ENCODE results near the gene UCP1. TPM values are rescaled to one million over a fixed set of nuclear protein-coding genes. Genes with fewer than 3 reads are reported as not detected.
A peak's percentile ranks its signal among the peaks of the same experiment; 100 is the strongest.

UCP1 gene, protein sequence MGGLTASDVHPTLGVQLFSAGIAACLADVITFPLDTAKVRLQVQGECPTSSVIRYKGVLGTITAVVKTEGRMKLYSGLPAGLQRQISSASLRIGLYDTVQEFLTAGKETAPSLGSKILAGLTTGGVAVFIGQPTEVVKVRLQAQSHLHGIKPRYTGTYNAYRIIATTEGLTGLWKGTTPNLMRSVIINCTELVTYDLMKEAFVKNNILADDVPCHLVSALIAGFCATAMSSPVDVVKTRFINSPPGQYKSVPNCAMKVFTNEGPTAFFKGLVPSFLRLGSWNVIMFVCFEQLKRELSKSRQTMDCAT
- under 1 TPM in 4 of 12 donors, not detected in 8; 0.12 to 0.17 (median 0.16) TPM for polyA plus RNA-seq (ENCODE audit: insufficient read length in 12 of 12)
- long read RNA-seq, donor 1, result 0 reads
- long read RNA-seq, donor 2, result 0 reads
- long read RNA-seq, donor 3, result 0 reads
- long read RNA-seq, donor 4, result 0 reads
- long read RNA-seq, donor 5, result 0 reads
- long read RNA-seq, donor 6, result 0 reads
- long read RNA-seq, donor 7, result 0 reads
- long read RNA-seq, donor 8, result 0 reads
- long read RNA-seq, donor 9, result 0 reads
- long read RNA-seq, donor 10, result 0 reads
- long read RNA-seq, donor 11, result 0 reads

DNA sequence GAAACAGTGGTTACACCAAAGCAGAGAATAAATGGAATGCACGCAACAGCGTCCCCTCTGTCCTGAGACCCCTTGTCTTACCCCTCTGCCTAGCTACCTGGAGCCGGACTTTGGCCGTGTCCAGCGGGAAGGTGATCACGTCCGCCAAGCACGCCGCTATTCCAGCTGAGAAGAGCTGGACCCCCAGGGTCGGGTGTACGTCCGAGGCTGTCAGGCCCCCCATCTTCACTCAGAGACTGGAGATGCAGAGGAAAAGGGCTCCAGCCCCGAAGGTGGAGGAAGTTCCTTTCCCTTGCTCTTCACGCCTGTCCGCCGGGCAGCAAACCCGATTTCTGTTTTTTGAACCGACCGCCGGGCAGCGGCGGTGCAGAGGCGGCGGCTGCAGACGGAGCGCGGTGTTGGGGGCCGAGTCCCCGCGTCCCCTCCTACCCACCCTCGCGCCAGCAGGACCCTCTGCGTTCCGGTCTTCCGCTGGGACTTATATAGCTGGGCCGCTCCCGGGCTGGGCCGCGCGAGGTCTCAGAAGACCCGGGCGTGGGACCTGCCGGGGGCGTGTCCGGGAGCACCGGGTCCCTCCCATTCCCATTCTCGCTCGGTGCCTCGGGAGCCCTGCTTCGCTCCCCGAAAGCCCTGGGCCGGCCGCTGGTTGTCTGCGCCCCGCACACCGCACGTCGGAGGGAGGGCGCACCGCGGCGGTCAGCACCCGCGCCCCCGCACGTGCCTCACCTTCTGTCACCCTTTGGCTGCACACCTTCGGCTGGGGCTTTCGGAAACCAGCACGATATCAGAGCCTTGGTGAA is at the start of gene UCP1:
TSS of gene UCP1 (minus strand) at position 455 of the 800 bp plus-strand sequence. CDS start at position 223, 232 bp downstream.
- DNase-seq, result no peak

DNA sequence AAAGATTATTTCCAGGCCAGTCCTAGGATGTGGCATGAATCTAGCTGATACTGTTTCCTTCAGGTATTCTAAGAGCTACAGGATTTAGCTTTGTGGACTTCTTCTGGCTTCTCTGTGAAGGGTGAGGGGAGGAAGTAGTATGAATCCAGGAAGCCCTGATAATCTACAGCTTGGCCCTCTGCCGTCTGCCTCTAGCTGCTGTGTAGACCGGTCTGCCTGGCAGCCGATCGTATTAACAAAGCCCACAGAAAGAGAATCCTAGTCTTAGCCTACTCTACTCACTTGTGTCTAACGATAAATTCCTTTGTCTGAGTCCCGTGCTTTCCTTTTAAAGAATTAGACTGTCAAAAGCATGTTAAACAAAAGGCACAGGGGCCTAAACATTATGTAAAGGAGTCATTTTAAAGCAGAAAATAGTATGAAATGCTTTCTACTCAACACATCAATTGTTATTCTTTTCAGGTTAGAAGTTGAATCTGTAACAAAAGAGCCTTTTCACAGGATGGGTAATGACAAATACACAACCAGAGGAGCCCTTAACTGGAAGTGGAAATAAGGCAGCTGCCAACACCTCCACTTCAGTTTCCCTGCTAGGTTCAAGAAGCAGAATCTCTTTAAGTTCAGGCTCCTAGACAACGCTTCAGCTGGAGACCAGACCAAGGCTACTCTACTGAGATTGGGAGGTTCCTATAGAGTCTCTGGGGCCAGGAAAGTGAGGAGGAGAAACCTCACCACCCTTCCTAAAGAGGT is 48.9 kb upstream of the UCP1 start:
- no peak for DNase-seq

DNA sequence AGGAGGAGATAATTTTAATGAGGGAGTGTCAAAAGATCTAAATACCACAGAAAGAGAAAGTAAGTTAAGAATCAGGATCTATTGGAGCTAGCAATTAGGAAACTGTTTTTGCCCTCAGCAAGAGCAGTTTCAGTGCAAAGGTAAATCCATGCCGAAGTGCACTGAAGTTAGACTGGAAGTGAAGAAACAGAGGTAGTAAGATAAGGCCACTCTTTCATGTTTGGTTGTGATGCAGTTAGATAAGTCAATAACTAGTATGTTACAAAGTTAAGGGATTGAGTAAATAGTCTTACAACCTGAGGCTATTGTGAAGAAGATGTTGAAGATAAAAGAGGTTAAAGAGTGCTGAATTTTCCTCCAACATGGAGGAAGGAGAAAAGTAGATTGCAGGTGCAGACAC is 46.7 kb upstream of the UCP1 start:
- no peak for DNase-seq

- DNase-seq, result no peak
Observed at GRCh38 chr4:140612357-140612756, 43.6 kb upstream of the UCP1 start.

- no peak for DNase-seq
Observed at GRCh38 chr4:140611854-140612253, 43.1 kb upstream of the UCP1 start.

DNA sequence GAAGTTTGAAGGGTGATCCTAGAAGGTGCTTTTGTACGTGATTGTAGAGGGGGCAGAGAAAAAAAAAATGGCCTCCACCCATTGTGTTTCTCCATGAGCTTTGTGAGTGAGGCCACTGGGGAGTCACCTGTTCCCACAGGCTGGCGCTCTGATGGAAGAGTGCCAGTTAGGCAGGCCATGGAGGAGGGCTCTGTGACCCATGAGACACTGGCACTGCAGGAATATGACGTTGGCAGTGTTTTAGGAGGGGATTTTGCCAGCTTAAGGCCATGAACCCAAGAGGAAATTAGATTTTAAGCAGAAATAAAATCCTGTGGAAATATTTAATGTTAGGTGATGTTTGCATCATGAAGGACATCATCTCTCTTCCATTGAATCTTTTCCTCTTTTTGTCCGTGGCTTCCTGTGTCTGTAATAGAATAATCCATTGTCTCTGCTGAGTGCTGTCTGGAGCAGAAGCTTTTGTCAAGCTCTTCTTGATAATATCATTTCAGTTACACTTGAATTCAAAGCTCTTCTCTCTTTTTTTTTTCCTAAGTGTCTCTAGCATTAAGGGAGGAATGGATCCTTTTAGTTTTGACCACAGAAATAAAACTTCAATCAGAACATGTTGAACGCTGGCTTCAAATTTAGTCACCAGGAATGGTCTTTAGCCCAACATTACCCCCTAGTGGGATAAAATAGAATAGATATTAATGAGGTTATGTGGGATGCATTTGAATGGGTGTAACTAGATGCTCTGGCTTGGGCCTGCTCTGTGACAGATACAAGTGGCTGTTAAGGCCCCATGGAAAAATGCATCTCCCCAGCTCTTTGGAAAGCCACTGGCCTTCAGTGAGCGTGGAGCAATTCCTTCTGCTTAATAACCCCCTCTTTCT is 41.0 kb upstream of the UCP1 start:
- peak; percentile 59 for DNase-seq

GRCh38 chr4:140607852-140608251 is 39.1 kb upstream of the UCP1 start:
- DNase-seq, result no peak

DNA sequence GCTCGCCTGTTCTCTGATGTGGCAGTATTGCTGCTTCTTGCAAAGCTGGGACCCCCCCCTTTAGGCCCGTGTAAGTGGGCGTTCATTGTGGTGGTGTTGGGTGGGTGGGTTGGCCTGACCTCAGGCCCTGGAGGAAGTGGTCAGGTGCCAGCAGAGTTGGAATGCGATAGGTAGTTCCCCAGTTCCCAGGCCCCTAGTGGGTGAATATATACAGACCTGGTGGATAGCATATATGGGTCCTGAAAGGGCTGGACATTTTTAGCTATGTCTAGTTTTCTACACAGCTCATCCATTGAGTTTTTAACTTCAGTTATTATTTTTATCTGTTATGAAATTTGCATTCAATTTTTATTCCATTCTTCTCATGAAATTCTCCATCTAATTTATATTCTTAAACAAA is 35.8 kb upstream of the UCP1 start:
- no peak for DNase-seq

- no peak for DNase-seq
Observed at GRCh38 chr4:140603286-140603685, 34.5 kb upstream of the UCP1 start.

GRCh38 chr4:140602714-140603113 is 34.0 kb upstream of the UCP1 start:
- no peak for DNase-seq

DNA sequence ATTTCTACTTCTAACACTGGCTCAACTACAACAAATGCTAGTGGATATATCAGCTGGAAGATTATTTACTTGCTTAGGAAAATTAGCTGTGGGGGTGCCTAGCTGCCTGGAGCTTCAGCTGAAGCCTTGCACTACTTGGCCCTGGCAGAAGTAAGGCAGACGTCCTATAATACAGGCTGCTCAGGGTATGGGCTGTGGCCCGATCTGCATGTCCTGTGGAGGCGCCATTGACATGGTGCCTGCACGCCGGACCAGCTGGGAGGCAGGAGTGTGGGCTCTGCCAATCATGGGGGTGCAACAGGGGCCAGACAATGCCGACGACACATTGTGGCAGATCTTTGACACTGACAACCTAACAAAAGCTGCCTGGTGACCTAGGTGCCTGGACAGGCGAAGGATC is 31.6 kb upstream of the UCP1 start:
- no peak for DNase-seq

- DNase-seq, result no peak
Observed at GRCh38 chr4:140595065-140595464, 26.3 kb upstream of the UCP1 start.

DNA sequence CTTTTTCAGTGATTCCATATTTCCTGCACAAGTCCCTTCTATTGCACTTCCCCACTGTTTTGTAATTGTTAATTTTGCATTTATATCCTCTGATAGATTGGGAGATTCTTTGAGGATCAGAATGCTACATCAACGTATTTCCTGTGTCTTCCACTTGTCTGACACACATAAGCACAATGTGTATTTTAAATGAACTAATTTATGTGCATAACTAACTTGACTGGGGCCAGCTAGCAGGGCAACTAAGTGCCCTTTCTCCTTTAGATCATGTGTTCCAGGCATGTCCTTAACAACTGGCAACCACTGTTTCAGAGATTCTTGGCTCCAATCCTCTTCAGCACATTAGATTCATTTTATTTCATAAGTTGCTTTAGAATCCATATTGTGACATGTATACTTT is 15.7 kb upstream of the UCP1 start:
- DNase-seq, result no peak

- no peak for DNase-seq
Observed at GRCh38 chr4:140581078-140581477, 12.3 kb upstream of the UCP1 start.

DNA sequence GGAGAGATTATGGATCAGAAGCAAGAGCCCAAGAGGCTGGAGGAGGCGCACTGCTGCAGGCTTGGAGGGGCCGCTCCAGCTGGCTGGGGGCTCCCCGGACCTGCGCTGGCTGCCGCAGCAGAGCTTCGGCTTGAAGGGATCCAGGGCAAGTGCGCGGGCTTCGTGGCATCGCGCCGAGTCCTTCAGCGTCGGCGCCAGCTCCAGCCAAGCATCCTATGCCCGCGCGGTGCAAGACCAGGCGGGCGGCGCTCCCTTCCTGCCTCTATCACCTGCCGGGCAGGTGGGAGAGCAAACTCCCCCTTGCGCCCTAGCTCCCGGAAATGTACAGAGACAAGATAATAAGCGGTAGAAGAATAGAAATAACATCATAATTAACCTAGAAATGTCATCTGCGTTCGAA is 10.5 kb upstream of the UCP1 start:
- no peak for DNase-seq

- DNase-seq, result no peak
Observed at GRCh38 chr4:140575489-140575888, 6.7 kb upstream of the UCP1 start.

DNA sequence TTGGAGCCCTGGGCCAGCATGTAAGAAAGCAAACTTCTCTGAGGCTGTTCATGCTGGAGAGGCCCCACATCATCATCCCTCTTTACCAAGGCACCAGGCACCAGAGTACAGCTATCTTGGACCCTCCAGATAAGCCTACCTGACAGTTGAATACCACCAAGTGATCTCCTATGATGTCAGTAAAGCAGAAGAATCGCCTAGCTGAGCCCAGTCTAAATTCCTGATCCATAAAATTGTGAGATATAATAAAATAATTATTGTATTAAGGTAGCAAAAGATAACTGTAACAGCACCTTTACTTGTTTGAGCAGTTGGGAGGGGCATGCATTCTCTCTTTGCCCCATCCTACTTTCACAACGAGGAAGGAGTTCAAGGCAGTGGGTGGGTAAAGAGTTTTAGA is 2.9 kb upstream of the UCP1 start:
- no peak for DNase-seq

GRCh38 chr4:140569307-140569638 is 512 bp upstream of the UCP1 start:
- DNase-seq, result no peak

DNA sequence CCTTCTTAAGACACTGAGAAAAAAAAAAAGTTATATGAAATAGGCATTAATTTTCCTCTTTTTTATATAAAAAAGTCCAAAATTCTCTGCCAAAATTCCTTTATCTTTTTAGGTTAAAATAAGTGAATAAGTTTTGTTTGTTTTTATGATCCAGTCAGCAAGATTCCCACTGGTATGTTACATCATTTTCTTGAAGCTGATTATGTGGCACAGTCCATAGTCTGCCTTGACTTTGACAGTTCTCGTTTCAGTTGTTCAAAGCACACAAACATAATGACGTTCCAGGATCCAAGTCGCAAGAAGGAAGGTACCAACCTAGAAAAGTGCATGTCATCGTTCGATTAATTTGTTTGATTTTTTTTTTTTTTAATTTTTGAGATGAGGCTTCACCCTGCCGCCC is 9.1 kb downstream of the UCP1 start:
- no peak for DNase-seq

GRCh38 chr4:140557831-140558435 is 10.8 kb downstream of the UCP1 start:
- no peak for DNase-seq

Measured in muscle of arm (tissue), 14 donors.